BJ (cell line): ENCODE data around the gene TBXA2R. TPM values are rescaled to one million over a fixed set of nuclear protein-coding genes. Genes with fewer than 3 reads are reported as not detected.
A peak's percentile ranks its signal among the peaks of the same experiment; 100 is the strongest.
"Not testable (repeated sequence)": the region's sequence is repeated elsewhere in the genome, so short reads cannot be mapped to it uniquely, and the experiment has no call there.

Experiments used
- CTCF ChIA-PET: fragments of 350-600 bp; formaldehyde crosslinking; extraction: SDS; loops from one replicate; lab custom pipeline; 2021; ENCODE audit warnings: antibody characterized with exemption, inconsistent platforms; lab: Yijun Ruan, JAX
- POLR2A ChIA-PET: fragments of 300-600 bp; sonication (Branson Sonifier 250); formaldehyde crosslinking; extraction: SDS; loops from one replicate; lab custom pipeline; 2021; ENCODE audit warnings: antibody characterized with exemption; lab: Charles Lee
- DNase-seq: peaks from one replicate; pipeline ENCODE4 v3.0.0-alpha.2; 2011; ENCODE audit warnings: low read depth
- H3K27me3 ChIP-seq: 2 replicates; pipeline ENCODE4 v1.6.0; 2011; ENCODE audit warnings: low read length; ENCODE audit not compliant: control insufficient read depth, insufficient read depth
- H3K36me3 ChIP-seq: 2 replicates; pipeline ENCODE4 v1.5.1; 2011; ENCODE audit warnings: low read length; ENCODE audit not compliant: control insufficient read depth, insufficient read depth
- H3K4me3 ChIP-seq: 2 replicates; pipeline ENCODE4 v1.5.1; 2011; ENCODE audit warnings: low read depth, mild to moderate bottlenecking, control low read depth, low read length
- polyA plus RNA-seq: library from polyadenylated mRNA; depleted of rRNA; stranded (reverse); fragments of >200 nt; gene quantifications from 2 replicates; pipeline ENCODE4 v1.2.3, GENCODE V29; 2011
- TF ChIP-seq, protein P1 (sequence below): IDR thresholded peaks from 2 replicates; pipeline ENCODE4 v1.5.1; 2011; ENCODE audit warnings: low read depth, mild to moderate bottlenecking, control low read depth, inconsistent platforms, low read length, moderate library complexity; ENCODE audit not compliant: insufficient read depth

Gene TBXA2R
- polyA plus RNA-seq, 1 experiment = 1.2 TPM

DNA sequence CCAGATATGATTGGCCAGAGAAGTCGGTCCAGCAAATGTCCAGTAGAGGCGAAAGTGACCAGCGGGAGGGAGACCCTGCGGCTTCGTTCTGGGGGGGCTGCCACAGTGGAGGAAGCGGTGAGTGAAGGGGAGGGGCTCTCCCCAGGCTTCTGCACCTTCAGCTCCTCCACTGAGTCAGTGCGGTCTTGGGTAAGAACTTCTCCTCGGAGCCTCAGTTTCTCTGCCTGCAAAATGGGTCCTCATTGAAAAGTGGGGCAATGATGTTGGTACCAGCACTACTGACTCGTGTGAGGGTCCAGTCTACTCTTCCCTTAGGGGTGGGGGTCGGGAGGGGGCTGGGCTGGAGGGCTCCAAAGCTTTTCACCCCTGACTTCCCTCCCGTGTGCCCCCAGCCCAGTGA lies 17.2 kb downstream of the TBXA2R start:
- POLR2A ChIA-PET = no interaction called here
- TF ChIP-seq, protein P1, sequence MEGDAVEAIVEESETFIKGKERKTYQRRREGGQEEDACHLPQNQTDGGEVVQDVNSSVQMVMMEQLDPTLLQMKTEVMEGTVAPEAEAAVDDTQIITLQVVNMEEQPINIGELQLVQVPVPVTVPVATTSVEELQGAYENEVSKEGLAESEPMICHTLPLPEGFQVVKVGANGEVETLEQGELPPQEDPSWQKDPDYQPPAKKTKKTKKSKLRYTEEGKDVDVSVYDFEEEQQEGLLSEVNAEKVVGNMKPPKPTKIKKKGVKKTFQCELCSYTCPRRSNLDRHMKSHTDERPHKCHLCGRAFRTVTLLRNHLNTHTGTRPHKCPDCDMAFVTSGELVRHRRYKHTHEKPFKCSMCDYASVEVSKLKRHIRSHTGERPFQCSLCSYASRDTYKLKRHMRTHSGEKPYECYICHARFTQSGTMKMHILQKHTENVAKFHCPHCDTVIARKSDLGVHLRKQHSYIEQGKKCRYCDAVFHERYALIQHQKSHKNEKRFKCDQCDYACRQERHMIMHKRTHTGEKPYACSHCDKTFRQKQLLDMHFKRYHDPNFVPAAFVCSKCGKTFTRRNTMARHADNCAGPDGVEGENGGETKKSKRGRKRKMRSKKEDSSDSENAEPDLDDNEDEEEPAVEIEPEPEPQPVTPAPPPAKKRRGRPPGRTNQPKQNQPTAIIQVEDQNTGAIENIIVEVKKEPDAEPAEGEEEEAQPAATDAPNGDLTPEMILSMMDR = no peak
- H3K27me3 ChIP-seq = 0 out of 2 replicates have a peak, but pooled peaks cover 1% of the 10 kb centered on the region
- CTCF ChIA-PET = no interaction called here
- H3K4me3 ChIP-seq = no peak overlapping the region
- no peaks in the 10 kb centered on the region for H3K36me3 ChIP-seq
- no peak for DNase-seq

DNA sequence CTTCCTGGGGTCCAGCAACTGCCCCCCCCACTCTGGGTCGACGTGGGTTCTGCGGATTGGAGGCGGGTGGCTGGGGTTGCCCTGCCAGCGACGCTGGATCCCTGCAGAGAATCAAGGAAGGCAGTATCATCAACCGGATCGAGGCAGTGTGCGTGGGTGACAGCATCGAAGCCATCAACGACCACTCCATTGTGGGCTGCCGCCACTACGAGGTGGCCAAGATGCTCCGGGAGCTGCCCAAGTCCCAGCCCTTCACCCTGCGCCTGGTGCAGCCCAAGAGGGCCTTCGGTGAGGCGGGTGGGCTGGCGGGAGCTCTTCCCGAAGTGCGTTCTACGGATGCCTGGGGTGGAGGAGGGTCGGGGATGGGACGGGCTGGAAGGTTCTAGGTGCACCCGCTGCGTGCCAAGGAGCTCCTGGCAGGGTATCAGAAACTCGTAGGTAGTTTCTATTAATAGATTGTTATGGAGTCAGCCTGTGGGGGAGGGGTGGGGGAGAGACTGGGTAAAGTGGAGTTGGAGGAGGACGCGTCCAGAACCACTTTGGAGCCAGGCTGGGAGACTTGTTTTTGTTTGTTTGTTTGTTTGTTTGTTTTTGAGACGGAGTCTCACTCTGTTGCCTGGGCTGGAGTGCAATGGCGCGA lies 19.8 kb downstream of the TBXA2R start:
- Histone ChIP-seq H3K4me3 (no peak overlapping the region), H3K36me3 (no peaks in the 10 kb centered on the region), H3K27me3 (0 out of 2 replicates have a peak, but pooled peaks cover 1% of the 10 kb centered on the region)
- ChIA-PET POLR2A (no interaction called here), CTCF (interaction anchor here (1.0 to 2.0 kb wide), 3 partner anchors 9 to 42 kb away, joined by 3 to 10 read pairs (median 4); no protein-coding TSS in a partner anchor)
- no peak for DNase-seq
- TF ChIP-seq, protein P1 = no peak

- ChIA-PET CTCF (interaction anchor here (1.0 to 2.0 kb wide), 3 partner anchors 10 to 41 kb away, joined by 3 to 10 read pairs (median 4); no protein-coding TSS in a partner anchor), POLR2A (no interaction called here)
- DNase-seq = no peak
- H3K4me3 ChIP-seq = no peak overlapping the region
- TF ChIP-seq, protein P1 = peak; percentile 55
- no peaks in the 10 kb centered on the region for H3K36me3 ChIP-seq
- H3K27me3 ChIP-seq = 0 out of 2 replicates have a peak, but pooled peaks cover 1% of the 10 kb centered on the region
Measured at GRCh38 chr19:3586127-3586626, 20.5 kb downstream of the TBXA2R start.

GRCh38 chr19:3585301-3586126 lies 21.2 kb downstream of the TBXA2R start, which contains the start of gene GIPC3:
GIPC3 (plus strand) TSS chr19:3585478; CDS start chr19:3585598, 120 bp downstream.
- POLR2A ChIA-PET = no interaction called here
- Histone ChIP-seq H3K36me3 (no peaks in the 10 kb centered on the region), H3K4me3 (peak within 1 kb of the TSS; percentile 19), H3K27me3 (0 out of 2 replicates have a peak, but pooled peaks cover 1% of the 10 kb centered on the region)
- no peak for DNase-seq
- TF ChIP-seq, protein P1 = no peak
- CTCF ChIA-PET = interaction anchor here (0.8 to 2.0 kb wide), 2 partner anchors 10 to 23 kb away, joined by 3 to 10 read pairs; no protein-coding TSS in a partner anchor

- POLR2A ChIA-PET, H3K36me3 ChIP-seq: not testable (repeated sequence)
- CTCF ChIA-PET = interaction anchor here (0.7 to 0.8 kb wide), 2 partner anchors 39 to 311 kb away, joined by 3 read pairs; no protein-coding TSS in a partner anchor
Measured at GRCh38 chr19:3584036-3584802, 22.5 kb downstream of the TBXA2R start.

GRCh38 chr19:3581792-3582191 lies 24.9 kb downstream of the TBXA2R start:
- CTCF ChIA-PET = interaction anchor here (0.7 to 1.5 kb wide), 3 partner anchors 15 to 119 kb away, joined by 3 to 4 read pairs (median 4); partner anchors contain the start of gene PIP5K1C

More at GRCh38 chr19:3584036-3584802, 22.5 kb downstream of the TBXA2R start:
- not testable (repeated sequence) for DNase-seq, H3K27me3 ChIP-seq, H3K4me3 ChIP-seq

More at GRCh38 chr19:3581792-3582191, 24.9 kb downstream of the TBXA2R start:
- H3K27me3 ChIP-seq, POLR2A ChIA-PET, H3K4me3 ChIP-seq, DNase-seq, H3K36me3 ChIP-seq: not testable (repeated sequence)
